SW480 (cell line): ENCODE measurements around the gene NEXN.
A peak's percentile ranks its signal among the peaks of the same experiment; 100 is the strongest.

Source experiments
- DNase-seq: peaks from one replicate; pipeline ENCODE4 v3.0.0-alpha.2; 2016; ENCODE audit warnings: low spot score

The NEXN gene

GRCh38 chr1:77888081-77888780 lies at the start of gene NEXN:
TSS of gene NEXN (plus strand) at chr1:77888624. CDS start at chr1:77916107, 27,483 bp downstream.
- peak; percentile 5 for DNase-seq

DNA sequence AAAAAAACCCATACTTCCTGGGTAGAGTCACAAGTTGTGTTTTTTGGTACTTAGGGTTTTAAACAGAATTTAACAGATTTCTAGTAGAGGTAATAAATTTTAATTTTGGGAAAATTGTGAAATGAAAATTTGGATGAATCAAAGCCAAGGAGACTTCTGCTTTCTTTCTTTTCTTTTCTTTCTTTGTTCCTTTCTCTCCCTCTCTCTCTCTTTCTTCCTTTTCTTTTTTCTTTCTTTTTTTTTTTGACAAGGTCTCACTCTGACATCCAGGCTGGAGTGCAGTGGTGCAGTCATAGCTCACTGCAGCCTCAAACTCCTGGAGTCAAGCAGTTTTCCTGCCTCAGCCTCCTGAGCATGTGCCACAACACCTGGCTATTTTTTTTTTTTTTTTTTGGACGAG lies 46.9 kb upstream of the NEXN start:
- no peak for DNase-seq

- no peak for DNase-seq
These were observed 42.5 kb upstream of the NEXN start for GRCh38 chr1:77845951-77846350.

DNA sequence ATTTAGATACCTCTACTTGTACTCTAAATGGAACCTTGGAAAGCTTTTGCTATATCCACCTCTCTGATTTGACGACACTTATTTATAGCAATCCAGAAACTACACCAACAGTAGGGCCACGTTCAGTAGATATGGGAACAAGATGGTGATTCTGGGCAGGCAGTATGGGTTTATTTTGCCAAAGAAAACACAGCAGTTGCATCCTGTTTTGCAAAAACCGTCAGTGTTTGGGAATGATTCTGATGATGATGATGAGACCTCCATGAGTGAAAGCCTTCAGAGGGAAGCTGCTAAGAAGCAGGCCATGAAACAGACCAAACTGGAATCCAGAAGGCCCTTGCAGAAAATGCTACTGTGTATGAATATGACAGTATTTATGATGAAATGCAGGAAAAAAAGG lies 41.5 kb upstream of the NEXN start:
- DNase-seq, result no peak

DNA sequence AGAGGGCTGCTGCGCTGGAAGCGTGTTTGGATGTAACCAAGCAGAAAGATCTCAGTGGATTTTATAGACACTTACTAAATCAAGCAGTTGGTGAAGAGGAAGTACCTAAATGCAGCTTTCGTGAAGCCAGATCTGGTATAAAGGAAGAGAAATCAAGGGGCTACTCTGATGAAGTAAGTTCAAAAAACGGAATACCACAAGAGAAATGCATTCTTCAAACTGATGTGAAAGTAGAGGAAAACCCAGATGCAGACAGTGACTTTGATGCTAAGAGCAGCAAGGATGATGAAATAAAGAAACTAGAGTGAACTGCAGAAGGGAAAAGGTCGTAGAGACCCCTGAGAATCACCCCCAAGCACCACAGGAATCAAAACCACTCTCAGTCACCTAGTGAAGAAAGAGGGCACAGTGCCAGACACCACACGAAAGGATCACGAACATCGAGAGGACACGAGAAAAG lies 40.8 kb upstream of the NEXN start:
- DNase-seq, result no peak

DNA sequence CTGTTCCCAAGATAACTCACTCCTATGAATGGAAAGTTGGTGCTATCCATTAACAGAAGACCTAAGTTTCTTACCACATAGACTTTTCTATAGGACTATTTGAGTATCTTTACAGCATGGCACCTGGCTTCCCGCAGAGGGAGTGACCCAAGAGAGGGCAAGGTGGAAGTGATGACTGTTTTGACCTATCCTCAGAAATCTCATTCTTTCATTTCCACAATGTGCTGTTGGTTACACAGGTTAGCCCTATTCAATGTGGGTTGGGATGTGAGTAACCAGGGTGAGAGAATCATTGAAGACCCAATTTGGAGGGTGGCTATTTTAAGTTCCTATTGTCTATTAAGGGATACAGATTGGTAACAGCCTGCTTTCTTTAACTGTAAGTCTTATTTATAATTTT lies 38.3 kb upstream of the NEXN start:
- no peak for DNase-seq

DNA sequence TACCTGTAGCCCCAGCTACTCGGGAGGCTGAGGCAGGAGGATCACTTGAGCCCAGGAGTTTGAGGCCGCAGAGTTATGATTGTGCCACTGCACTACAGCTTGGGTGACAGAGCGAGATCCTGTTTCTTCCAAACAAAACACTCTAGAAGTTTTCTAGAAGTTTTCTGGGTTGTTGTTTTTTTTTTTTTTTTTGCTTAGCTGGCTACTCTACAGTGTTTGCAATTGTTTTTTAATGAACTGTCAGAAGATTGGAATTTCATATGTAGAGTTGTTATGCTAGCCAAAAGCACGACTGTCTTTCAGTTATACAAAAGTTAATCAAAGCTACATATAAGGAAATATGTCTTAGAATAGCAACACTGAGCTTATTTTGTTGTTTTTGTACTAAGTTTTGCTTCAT lies 30.9 kb upstream of the NEXN start:
- no peak for DNase-seq

DNA sequence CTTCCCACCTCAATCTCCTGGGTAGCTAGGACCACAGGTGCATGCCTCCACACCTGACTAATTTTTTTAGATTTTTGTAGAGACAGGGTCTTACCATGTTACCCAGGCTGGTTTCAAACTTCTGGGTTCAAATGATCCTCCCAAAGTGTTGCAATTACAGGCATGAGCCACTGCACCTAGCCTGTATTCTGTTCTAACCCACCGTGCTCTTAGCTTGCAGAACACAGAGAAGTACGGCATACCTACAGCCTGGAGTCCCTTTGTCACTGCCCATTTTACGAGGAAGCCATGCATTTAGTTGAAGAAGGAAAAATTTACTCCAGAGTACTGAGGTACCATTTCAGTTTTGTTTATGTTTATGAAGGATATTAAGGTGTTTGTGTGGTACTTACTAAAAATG lies 29.7 kb upstream of the NEXN start:
- no peak for DNase-seq

- DNase-seq, result no peak
These were observed 29.2 kb upstream of the NEXN start for GRCh38 chr1:77859248-77859647.

- no peak for DNase-seq
These were observed 22.1 kb upstream of the NEXN start for GRCh38 chr1:77866296-77866695.

DNA sequence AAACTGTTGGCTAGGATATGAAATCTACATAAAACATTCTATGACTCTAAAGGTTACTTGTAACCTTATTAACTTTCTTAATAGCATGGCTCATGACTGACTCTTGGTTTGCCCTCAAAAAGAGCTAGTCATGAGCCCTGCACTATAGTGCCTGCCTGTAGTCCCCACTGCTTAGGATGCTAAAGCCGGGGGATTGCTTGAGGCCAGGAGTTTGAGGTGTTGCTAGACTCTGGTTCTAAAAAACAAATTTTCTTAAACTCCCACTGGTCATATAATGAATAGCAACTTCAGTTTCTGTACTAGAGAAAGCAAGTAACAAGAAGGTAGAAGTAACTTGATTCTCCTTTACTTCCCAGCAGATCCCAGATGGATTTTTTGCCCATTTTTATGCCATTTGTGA lies 15.8 kb upstream of the NEXN start:
- DNase-seq, result no peak

GRCh38 chr1:77873461-77873860 lies 15.0 kb upstream of the NEXN start:
- no peak for DNase-seq

DNA sequence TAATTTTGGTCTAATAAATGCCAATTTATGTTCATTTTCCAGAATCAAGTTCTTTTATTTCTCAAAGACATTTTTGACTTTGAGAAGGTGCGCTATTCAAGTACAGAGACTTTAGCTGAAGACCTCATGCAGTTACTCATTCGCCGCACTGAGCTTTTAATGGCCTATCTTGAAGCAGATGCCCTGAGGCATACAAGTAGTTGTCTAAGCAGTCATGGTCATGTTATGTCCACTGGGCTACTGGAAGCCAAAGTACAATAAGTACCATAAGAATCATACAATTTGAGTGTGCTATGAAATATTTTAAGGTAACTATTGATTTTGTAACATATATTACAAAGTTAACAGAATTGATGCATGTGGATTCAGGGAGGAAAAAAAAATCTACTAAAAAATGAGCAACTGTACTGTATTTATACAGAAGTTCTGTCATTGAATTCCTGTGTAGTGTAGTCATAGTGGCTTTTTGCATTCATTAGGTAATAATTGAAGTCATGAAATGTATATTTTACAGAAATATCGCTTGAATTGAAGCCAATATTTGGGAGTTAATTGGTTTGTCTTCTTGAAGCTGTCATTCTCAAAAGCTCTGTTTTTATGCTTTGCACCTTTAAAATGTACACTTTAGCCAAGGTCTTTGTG lies 13.5 kb upstream of the NEXN start:
- no peak for DNase-seq

- DNase-seq, result no peak
These were observed 11.5 kb upstream of the NEXN start for GRCh38 chr1:77876884-77877283.

GRCh38 chr1:77881061-77881460 lies 7.4 kb upstream of the NEXN start:
- DNase-seq, result no peak

- DNase-seq, result no peak
These were observed 6.0 kb upstream of the NEXN start for GRCh38 chr1:77882411-77882810.

- DNase-seq, result peak; percentile 22
These were observed 588 bp downstream of the NEXN start for GRCh38 chr1:77888781-77889642.

DNA sequence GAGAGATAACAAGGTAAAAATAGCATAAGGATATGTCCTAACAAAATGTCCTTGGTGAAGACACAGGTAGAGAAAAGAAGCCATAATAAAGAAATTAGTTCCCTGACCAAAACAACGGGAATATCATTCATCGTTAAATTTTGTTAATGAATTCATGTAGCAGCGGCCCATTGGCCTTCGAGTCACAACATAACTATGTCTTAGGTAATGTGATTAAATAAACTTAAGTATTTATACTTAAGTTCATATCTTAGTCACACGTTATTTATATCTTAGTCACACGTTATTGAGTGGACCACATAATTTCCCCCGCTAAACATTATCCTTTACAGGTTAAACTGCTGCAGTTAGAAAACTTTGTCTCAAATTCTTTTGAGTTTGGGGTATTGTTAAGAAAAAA lies 1.2 kb downstream of the NEXN start:
- DNase-seq, result peak; percentile 9

- DNase-seq, result no peak
These were observed 2.8 kb downstream of the NEXN start for GRCh38 chr1:77891200-77891599.

- no peak for DNase-seq
These were observed 11.4 kb downstream of the NEXN start for GRCh38 chr1:77899647-77900320.

DNA sequence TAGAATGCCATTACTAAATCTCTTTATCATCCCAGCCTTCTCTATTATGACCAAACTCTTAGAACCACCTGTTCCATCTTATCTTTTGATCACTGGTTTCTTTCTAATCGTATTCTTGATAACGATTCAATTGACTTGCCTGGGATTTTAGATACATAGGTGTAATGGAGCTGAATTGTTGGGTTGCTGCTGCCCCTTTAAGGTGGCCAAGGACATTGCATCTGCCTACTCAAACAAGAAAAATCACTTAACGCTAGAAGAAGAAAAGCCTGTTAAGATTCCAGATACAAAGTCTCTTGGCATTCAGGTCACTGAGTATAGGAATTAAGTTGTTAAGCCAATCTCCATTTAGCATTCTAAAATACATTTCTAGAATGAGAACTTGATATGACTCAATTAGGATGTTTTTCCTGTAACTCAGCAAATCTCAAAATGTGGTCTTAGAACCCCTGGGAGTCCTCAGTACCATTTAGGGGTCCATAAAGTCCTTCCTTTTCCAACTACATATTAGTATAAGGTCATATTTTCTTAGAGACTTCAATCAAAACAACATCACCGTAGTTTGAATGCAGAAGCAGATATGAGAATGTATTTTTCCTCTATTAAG lies 12.4 kb downstream of the NEXN start:
- DNase-seq, result peak; percentile 46

- no peak for DNase-seq
These were observed 17.2 kb downstream of the NEXN start for GRCh38 chr1:77905603-77906002.
